KBM-7 (cell line): ENCODE data around the gene SCN8A.

Source experiments
- DNase-seq: peaks from one replicate; pipeline ENCODE4 v3.0.0-alpha.2; 2015
- in situ Hi-C: fragments of 300-500 bp; cut with MboI; formaldehyde crosslinking; loops from 2 replicates; pipeline ENCODE4 v1.14.3; 2020; ENCODE audit warnings: low sequenced_read_pairs, low pct_unique_long_range_greater_than_20kb, mixed read lengths

The SCN8A gene

GRCh38 chr12:51695241-51696010, 104.4 kb downstream of the SCN8A start:
- in situ Hi-C loops, result no loop called here
- no peak for DNase-seq

- in situ Hi-C loops, result no loop called here
- DNase-seq, result no peak
Measured at GRCh38 chr12:51699219-51699618, 108.2 kb downstream of the SCN8A start.

- in situ Hi-C loops, result no loop called here
- DNase-seq, result no peak
Measured at GRCh38 chr12:51700887-51701286, 109.9 kb downstream of the SCN8A start.

GRCh38 chr12:51702587-51702986, 111.6 kb downstream of the SCN8A start:
- DNase-seq, result no peak
- in situ Hi-C loops, result no loop called here

GRCh38 chr12:51705450-51705849, 114.4 kb downstream of the SCN8A start:
- no peak for DNase-seq
- in situ Hi-C loops, result no loop called here

- no peak for DNase-seq
- in situ Hi-C loops, result no loop called here
Measured at GRCh38 chr12:51706206-51706605, 115.2 kb downstream of the SCN8A start.

- DNase-seq, result no peak
- in situ Hi-C loops, result no loop called here
Measured at GRCh38 chr12:51714666-51715065, 123.6 kb downstream of the SCN8A start.

GRCh38 chr12:51717326-51717925, 126.4 kb downstream of the SCN8A start:
- in situ Hi-C loops, result no loop called here
- DNase-seq, result no peak

- in situ Hi-C loops, result no loop called here
- no peak for DNase-seq
Measured at GRCh38 chr12:51721282-51721940, 130.4 kb downstream of the SCN8A start.

- in situ Hi-C loops, result no loop called here
- no peak for DNase-seq
Measured at GRCh38 chr12:51722431-51722830, 131.4 kb downstream of the SCN8A start.

- no peak for DNase-seq
- in situ Hi-C loops, result no loop called here
Measured at GRCh38 chr12:51726161-51726560, 135.1 kb downstream of the SCN8A start.

GRCh38 chr12:51726931-51727330, 135.9 kb downstream of the SCN8A start:
- no peak for DNase-seq
- in situ Hi-C loops, result no loop called here

- DNase-seq, result no peak
- in situ Hi-C loops, result no loop called here
Measured at GRCh38 chr12:51729331-51729730, 138.3 kb downstream of the SCN8A start.

GRCh38 chr12:51730745-51731144, 139.7 kb downstream of the SCN8A start:
- in situ Hi-C loops, result no loop called here
- no peak for DNase-seq

GRCh38 chr12:51740536-51740935, 149.5 kb downstream of the SCN8A start:
- no peak for DNase-seq

GRCh38 chr12:51744235-51744634, 153.2 kb downstream of the SCN8A start:
- in situ Hi-C loops, result no loop called here
- DNase-seq, result no peak

More at GRCh38 chr12:51740536-51740935, 149.5 kb downstream of the SCN8A start:
- in situ Hi-C loops, result no loop called here

GRCh38 chr12:51744957-51745356, 153.9 kb downstream of the SCN8A start:
- DNase-seq, result no peak
- in situ Hi-C loops, result no loop called here

- in situ Hi-C loops, result no loop called here
Measured at GRCh38 chr12:51746416-51746815, 155.4 kb downstream of the SCN8A start.

GRCh38 chr12:51748235-51748634, 157.2 kb downstream of the SCN8A start:
- in situ Hi-C loops, result no loop called here

More at GRCh38 chr12:51746416-51746815, 155.4 kb downstream of the SCN8A start:
- no peak for DNase-seq

GRCh38 chr12:51749206-51749985, 158.4 kb downstream of the SCN8A start:
- in situ Hi-C loops, result no loop called here
- no peak for DNase-seq

More at GRCh38 chr12:51748235-51748634, 157.2 kb downstream of the SCN8A start:
- DNase-seq, result no peak
